Measurements from ENCODE around the gene LETMD1.

LETMD1 gene

GRCh38 chr12:51025338-51025835 is 22.7 kb upstream of the LETMD1 start:
- FAIRE-seq (no peak), DNase-seq (ENCODE audit: extremely low spot score, insufficient read length, low read depth) (no peak)

GRCh38 chr12:51025836-51026638 is 22.1 kb upstream of the LETMD1 start, which contains the start of gene SLC11A2:
Gene SLC11A2, minus strand, starts transcription at chr12:51026384. Its CDS starts 15,656 bp downstream, at chr12:51010728.
- peak; percentile 91 for DNase-seq (ENCODE audit: extremely low spot score, insufficient read length, low read depth)
- FAIRE-seq, result peak; percentile 89

GRCh38 chr12:51027342-51027835 is 20.7 kb upstream of the LETMD1 start:
- DNase-seq (ENCODE audit: extremely low spot score, insufficient read length, low read depth) (no peak), FAIRE-seq (no peak)

DNA sequence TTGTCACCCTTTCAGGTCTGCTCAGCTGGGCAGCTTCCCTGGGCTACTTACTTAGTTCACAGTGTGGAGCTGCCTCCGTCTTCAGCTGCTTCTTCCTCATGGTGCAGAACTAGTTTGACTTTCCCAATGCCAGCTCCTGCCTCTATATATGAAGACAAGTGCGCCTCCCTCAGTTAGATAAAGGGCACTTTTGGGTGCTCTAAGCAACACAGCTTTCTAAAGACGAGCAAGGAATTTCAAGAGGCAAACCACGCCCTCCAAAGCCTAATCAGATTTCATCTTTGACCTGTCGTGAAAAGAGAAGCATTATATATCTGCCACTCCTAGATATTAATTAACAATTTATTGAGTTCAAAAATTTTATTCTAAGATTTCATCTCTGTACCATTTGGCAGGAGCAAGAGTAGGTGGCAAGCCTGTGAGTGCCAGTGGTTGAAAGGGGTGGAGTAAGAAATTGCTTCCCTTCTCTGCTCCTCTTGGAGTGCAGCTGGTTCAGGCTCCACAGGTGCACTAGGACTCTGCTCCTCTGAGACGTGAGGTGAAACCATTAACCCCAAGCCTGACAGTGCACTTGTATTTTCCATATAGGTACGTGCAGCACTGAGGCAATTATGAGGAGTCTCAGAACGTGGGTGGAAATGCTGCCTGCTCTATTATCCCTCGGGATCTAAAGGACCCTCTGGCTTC is 19.9 kb upstream of the LETMD1 start:
- FAIRE-seq (no peak), DNase-seq (ENCODE audit: extremely low spot score, insufficient read length, low read depth) (no peak)

GRCh38 chr12:51028813-51029150 is 19.3 kb upstream of the LETMD1 start:
- FAIRE-seq (no peak), DNase-seq (ENCODE audit: extremely low spot score, insufficient read length, low read depth) (no peak)

DNA sequence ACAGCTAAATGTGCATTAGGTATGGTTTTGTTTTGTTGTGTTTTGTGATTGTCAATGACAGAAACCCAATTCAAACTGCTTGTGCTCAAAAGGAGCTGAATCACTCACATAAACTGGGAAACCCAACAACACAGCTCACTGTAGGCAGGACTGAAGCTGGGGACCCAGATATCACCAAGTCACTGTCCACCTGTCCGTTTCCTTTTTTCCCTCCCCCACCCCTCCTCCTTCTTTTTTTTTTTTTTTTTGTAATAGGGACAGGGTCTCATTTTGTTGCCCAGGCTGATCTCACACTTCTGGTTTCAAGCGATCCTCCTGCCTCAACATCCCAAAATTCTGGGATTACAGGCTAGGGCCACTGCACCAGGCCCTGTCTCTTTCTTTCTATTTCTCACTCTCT is 15.1 kb upstream of the LETMD1 start:
- DNase-seq (ENCODE audit: extremely low spot score, insufficient read length, low read depth), result no peak
- FAIRE-seq, result no peak

DNA sequence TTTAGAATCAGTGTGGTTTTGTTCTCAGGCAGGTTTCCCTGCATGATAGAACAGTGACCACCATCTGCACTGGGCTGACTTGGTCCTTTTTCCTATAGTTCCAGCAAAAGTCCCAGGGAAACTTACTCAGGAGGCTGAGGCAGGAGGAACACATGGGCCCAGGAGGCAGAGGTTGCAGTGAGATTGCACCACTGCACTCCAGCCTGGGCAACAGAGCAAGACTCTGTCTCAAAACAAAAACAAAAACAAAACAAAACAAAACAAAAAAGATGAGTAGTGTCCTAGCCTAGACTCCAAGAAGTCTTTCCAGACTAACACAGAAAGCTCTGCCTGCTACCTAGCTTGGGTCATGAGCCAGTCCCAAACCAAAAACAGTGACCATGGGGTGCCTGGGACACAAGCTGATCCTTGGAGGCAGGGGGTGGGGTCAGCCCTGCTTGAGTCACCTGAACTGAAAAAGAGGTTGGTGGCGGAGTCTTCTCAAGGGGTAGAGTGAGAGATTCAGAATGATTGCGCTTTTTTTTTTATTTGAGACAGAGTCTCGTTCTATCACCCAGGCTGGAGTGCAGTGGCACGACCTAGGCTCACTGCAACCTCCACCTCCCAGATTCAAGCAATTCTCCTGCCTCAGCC is 14.6 kb upstream of the LETMD1 start:
- FAIRE-seq (no peak), DNase-seq (ENCODE audit: extremely low spot score, insufficient read length, low read depth) (no peak)

DNA sequence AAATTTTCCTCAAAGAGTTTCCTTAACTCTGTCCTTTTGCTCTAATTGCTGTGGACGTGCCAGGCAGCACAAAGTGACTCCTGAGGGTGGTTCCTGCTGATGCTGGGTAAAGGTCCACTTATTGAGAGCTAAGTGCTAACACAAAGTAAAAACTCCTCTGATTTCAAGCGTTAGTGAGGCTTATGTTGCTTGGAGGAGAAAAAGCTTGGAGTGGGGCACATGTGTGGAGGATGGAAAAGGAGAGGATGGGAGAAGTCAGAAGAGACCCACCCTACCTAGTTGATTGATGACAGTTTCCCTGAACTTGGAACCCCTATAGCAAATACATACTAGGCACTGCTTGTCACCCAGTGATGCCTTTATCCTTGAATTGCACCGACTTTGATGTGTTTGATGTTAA is 11.8 kb upstream of the LETMD1 start:
- no peak for FAIRE-seq
- DNase-seq (ENCODE audit: extremely low spot score, insufficient read length, low read depth), result no peak

- no peak for DNase-seq (ENCODE audit: extremely low spot score, insufficient read length, low read depth)
- no peak for FAIRE-seq
Observed at GRCh38 chr12:51048661-51049251, 629 bp downstream of the LETMD1 start.

- FAIRE-seq, result no peak
- DNase-seq (ENCODE audit: extremely low spot score, insufficient read length, low read depth), result no peak
Observed at GRCh38 chr12:51049525-51049924, 1.4 kb downstream of the LETMD1 start.

DNA sequence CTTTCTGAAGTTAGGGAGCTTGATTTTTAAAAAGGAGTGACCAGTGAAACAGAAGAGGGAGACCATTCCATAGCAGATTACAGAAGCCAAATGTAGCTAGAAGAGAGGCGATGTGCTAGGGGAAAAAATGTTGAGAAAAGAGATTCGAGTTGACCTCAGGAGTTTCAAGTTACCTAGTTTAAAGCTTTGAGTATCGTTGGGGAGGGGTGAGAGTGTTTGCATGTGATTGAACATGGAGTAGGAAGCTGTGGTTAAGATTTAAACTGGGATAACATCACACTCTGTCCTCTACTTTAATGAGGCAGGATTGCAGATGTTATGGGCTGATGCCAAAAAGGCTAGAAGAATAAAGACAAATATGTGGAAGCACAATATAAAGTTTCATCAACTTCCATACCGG is 3.7 kb downstream of the LETMD1 start:
- DNase-seq (ENCODE audit: extremely low spot score, insufficient read length, low read depth) (no peak), FAIRE-seq (no peak)

DNA sequence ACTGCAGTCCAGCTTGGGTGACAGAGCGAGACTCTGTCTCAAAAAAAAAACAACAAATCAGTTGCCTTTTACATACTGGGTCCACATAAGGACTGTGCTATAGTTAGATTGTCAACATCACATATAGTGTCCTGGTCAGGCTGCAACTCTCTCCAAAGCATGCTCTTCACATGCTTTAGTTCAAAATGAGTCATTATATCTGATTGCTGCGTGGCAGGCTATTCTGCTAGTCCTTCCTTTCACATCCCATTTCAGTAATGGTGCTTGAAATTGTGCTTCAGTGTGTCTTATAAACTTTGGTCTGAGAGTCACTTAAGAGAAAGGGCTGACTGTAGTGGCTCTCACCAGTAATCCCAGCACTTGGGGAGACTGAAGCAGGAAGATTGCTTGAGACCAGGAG is 6.9 kb downstream of the LETMD1 start:
- DNase-seq (ENCODE audit: extremely low spot score, insufficient read length, low read depth), result no peak
- no peak for FAIRE-seq

- DNase-seq (ENCODE audit: extremely low spot score, insufficient read length, low read depth) (no peak), FAIRE-seq (no peak)
Observed at GRCh38 chr12:51056242-51056641, 8.1 kb downstream of the LETMD1 start.

DNA sequence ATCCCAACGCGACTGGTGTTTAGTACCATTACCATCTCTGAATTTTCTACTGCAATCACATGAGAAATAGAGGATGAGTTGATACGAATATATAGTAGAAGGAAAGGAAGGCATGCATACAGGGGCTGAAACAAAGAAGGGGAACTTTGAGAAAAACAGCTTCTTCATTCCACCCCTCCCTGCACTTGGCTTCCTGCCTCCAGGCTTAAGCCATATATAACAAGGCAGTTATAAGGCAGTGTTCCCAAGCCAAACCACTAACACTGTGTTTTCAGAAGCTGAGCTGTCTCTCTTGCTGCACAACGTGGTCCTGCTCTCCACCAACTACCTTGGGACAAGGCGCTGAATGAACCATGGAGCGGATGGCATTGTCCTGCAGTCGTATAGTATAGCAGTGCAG is 11.0 kb downstream of the LETMD1 start:
- FAIRE-seq, result no peak

DNA sequence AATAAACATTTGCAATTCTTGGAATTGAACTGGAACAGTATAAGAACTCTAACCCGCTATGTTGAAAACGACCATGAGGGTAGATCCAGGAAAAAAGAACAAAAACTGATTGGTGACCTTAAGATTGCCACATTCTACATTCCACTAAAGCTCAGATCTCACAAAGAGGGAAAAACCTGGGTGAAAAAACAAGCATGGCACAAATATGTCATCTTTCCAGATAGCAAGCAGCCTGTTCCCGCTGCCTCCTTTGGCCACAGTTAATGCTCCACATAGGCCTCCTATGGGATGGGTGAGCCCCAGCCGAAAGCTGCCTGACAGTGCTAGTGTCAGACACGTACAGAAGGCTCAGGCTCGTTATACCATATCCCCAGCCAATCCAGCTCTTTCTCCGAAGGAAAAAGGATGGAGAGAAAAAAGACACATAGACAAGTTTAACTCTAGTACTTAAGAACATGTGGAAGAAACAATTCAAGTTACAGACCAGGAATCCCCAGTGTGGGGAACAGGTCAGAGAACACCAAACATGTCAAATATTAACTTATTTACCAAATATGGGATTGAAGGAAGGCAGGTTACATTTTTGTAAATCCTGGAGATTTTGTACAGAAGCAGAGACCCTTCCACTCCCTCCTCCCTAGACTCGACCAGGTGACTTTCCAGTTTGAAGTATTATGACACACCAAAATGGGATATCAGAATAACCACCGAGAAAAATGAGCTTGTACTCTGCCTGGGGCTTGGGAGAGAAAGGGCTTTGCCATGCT is 14.7 kb downstream of the LETMD1 start:
- FAIRE-seq (no peak), DNase-seq (ENCODE audit: extremely low spot score, insufficient read length, low read depth) (no peak)

More for the DNA sequence above, 11.0 kb downstream of the LETMD1 start:
- no peak for DNase-seq (ENCODE audit: extremely low spot score, insufficient read length, low read depth)

GRCh38 chr12:51065530-51065929 is 17.4 kb downstream of the LETMD1 start:
- DNase-seq (ENCODE audit: extremely low spot score, insufficient read length, low read depth) (no peak), FAIRE-seq (no peak)

- DNase-seq (ENCODE audit: extremely low spot score, insufficient read length, low read depth), result no peak
- FAIRE-seq, result no peak
Observed at GRCh38 chr12:51067229-51067628, 19.1 kb downstream of the LETMD1 start.

DNA sequence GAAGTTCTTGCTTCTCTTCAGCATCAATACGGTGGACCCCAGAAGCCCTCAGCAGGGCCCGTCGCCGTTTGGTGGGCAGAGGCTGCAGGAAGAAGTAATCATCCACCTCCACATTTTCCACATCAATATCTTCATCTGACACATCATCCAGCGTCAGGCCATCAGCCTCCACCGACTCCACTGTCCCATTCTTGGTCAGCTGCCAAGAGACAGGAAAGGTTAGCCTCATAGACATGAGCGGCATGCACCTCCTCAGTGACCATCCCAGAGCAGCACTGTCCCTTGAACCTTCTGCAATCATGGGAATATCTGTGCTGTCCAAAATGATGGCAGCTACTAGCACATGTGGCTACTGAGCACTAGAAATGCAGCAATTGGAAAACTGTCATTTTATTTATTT is 19.6 kb downstream of the LETMD1 start:
- no peak for FAIRE-seq
- DNase-seq (ENCODE audit: extremely low spot score, insufficient read length, low read depth), result no peak

DNA sequence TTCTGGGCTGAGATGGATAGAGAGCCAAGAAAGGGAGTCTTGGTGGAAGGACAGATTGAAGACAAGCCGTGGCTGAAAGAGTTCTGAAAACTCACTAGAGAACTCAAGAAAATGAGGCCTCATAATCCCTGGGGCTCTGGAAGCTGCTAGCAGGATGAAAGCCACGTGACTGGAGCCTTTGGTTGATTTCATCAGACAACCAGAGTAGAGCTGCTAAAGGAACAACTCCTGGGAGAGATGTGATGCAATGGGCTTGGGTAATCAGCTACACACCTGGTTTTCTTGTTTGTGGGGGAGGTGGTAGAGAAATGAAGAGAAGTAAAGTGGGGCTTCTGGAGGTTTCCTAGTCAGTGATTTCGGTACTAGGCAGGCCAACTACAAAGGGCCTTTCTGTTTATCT is 21.9 kb downstream of the LETMD1 start:
- DNase-seq (ENCODE audit: extremely low spot score, insufficient read length, low read depth), result no peak
- FAIRE-seq, result no peak

- FAIRE-seq (no peak), DNase-seq (ENCODE audit: extremely low spot score, insufficient read length, low read depth) (no peak)
Observed at GRCh38 chr12:51071663-51072062, 23.5 kb downstream of the LETMD1 start.
